Skeletal muscle satellite cell (primary cell): ENCODE measurements around the gene C4BPB.

Experiments
- H3K27me3 ChIP-seq: 2 replicates; pipeline ENCODE4 v1.7.0; 2013; ENCODE audit warnings: low read length; ENCODE audit not compliant: control insufficient read depth, insufficient read depth
- H3K36me3 ChIP-seq: 2 replicates; pipeline ENCODE4 v1.7.0; 2013; ENCODE audit warnings: mild to moderate bottlenecking, control low read depth, low read length; ENCODE audit not compliant: insufficient read depth
- H3K4me1 ChIP-seq: 2 replicates; pipeline ENCODE4 v1.7.0; 2013; ENCODE audit warnings: low read length; ENCODE audit not compliant: control insufficient read depth, insufficient read depth
- H3K4me2 ChIP-seq: 2 replicates; pipeline ENCODE4 v1.7.0; 2013; ENCODE audit warnings: mild to moderate bottlenecking, low read length
- H3K4me3 ChIP-seq: 2 replicates; pipeline ENCODE4 v1.7.0; 2013; ENCODE audit warnings: low read length
- H3K9ac ChIP-seq: 2 replicates; pipeline ENCODE4 v1.7.0; 2013; ENCODE audit warnings: mild to moderate bottlenecking, low read depth, low read length, moderate library complexity
- H3K9me3 ChIP-seq: replicated peaks from 2 replicates; pipeline ENCODE4 v1.7.0; 2013; ENCODE audit warnings: mild to moderate bottlenecking, control low read depth, low read length

C4BPB gene

DNA sequence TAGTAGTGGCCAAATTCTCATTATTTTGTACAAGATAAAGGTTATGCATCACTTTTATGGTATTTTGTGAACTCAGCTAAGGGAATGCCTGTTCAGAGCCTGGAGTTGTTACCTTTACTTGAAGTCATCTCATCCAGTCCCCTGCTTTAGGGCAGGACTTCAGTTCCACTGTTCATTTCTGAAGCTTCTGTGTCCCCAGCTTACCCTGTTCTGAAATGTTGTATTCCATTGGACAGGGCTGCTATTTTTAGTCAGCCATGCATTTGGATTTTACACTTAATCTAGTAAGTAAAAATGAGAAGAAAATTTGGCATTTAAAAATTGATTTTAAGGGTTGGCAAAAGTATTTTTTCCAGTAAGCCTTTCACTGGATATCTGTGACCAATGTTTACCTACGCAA lies 11.6 kb upstream of the C4BPB start:
- no peaks in the 10 kb centered on the region for H3K27me3 ChIP-seq
- H3K36me3 ChIP-seq: no peaks in the 10 kb centered on the region
- H3K4me2 ChIP-seq: no peak overlapping the region
- H3K9ac ChIP-seq: no peak overlapping the region
- H3K4me1 ChIP-seq: no peaks in the 10 kb centered on the region
- no peak overlapping the region for H3K4me3 ChIP-seq
- no peaks in the 10 kb centered on the region for H3K9me3 ChIP-seq

DNA sequence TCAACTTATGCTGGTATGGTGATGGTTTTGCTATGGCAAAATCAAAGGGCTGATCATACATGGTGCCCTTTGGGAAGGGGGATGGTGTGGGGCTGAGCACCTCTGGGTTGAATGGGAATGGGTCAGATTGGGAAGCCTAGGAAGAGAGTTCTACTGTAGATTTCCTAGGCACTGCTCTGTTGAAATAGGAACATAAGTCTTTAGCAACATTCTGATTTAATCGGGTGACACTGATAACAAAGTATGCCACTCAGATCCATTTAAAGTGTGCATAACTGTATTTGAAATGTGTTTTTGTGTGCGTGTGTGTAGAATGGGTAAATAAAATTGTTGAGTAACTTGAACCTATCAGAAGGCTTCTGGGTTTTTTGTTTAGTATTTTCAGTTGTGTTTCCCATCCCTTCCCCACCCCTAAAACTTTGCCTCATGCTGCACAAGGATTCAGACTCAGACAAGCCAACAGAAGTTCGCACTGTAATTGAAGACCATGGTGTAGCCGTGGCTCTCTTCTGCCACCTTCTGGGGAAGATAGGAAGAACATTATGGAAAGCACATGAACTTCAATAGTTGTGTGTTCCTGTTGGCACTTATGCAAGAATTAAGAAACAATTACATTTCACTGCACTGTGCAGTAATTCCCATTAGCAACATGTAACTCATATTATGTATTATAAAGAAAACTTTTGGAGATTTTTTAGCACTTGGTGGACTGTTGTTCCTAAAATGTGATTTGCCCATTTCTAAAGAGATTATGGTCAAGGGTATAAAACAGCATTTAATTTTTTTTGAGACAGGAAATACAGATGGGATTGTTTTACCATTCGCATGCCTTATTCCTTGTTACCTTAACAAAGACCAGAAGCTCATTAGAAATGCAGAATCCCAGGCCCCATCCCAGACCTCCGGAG lies 10.9 kb upstream of the C4BPB start:
- Histone ChIP-seq H3K4me3 (no peak overlapping the region), H3K36me3 (no peaks in the 10 kb centered on the region), H3K27me3 (no peaks in the 10 kb centered on the region), H3K9ac (no peak overlapping the region), H3K4me2 (no peak overlapping the region), H3K9me3 (no peaks in the 10 kb centered on the region), H3K4me1 (no peaks in the 10 kb centered on the region)

DNA sequence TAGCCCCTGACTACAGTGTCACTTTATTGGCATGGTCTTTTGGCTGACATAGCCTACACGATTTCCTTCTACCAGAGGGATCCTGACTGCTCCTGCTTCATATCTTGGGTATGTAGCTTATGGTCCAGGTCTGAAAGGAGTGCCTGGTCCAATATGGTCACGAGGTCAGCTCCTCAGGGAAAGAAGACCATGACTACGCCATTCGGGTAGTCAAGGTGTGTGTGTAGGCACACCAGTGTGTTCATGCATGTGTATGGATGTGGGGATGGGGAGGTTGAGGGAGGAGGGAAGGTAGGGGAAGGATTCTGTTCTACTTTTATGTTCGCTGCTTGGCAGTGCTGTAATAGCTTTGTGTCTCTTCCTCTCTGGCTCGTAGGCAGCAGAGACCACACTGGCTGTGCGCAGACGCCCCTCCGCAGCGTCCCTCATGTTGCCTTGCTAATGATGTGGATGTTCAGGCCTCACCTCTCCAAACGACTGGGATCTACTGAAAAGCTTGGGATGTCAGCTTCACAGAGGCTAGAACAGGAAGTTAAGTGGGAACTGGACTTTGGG lies 10.0 kb upstream of the C4BPB start:
- no peak overlapping the region for H3K4me3 ChIP-seq
- H3K36me3 ChIP-seq: no peaks in the 10 kb centered on the region
- no peak overlapping the region for H3K9ac ChIP-seq
- H3K4me1 ChIP-seq: no peaks in the 10 kb centered on the region
- no peaks in the 10 kb centered on the region for H3K9me3 ChIP-seq
- peaks cover under 1% of the 10 kb centered on the region for H3K27me3 ChIP-seq
- H3K4me2 ChIP-seq: no peak overlapping the region

DNA sequence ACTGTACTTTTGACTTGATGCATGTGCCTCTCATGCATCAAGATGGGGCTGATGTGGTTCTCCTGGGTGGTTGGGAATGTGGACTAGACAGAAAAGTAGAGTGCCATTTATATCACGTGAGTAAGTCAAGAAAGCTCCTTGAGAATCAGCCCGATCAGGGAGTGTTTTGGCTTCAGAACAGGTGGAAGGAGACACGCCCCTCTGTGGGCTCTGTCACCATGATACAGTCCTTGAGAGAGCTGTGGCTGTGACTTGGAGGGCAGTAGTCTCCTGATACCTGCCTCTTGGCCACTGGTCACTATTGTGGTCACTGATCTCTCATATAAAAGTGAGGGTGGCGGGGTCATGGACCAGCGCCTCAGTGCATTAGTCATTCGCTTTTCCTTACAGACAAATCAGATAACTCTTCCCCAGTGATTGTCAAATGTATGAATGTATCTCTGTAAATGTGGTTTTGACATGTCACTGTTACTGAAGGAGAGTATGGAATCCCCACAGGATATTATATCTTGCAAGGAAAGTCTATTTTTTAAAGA lies 8.9 kb upstream of the C4BPB start:
- Histone ChIP-seq H3K4me1 (no peaks in the 10 kb centered on the region), H3K36me3 (no peaks in the 10 kb centered on the region), H3K4me2 (no peak overlapping the region), H3K27me3 (peaks cover 9% of the 10 kb centered on the region), H3K9me3 (no peaks in the 10 kb centered on the region), H3K4me3 (no peak overlapping the region), H3K9ac (no peak overlapping the region)

DNA sequence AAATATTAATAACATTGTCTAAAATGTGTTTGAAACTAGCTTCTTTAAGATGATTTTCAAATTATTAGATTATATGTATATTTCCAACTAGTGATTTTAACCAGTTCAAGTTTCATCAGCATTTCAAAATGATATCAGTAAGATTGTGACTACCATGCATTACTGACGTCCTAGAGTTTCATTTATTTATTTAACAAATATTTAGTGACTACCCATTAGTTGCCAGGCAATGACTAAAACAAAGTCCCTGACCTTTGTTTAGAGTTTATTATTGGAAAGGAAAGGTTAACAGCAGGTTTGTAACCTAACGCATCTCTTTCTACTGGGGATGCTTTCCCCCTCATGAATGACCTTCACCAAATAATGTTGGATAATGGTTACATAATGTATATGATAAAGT lies 7.6 kb upstream of the C4BPB start:
- no peak overlapping the region for H3K9ac ChIP-seq
- H3K4me3 ChIP-seq: no peak overlapping the region
- H3K9me3 ChIP-seq: no peaks in the 10 kb centered on the region
- no peaks in the 10 kb centered on the region for H3K36me3 ChIP-seq
- H3K27me3 ChIP-seq: peaks cover 12% of the 10 kb centered on the region
- no peak overlapping the region for H3K4me2 ChIP-seq
- no peaks in the 10 kb centered on the region for H3K4me1 ChIP-seq

DNA sequence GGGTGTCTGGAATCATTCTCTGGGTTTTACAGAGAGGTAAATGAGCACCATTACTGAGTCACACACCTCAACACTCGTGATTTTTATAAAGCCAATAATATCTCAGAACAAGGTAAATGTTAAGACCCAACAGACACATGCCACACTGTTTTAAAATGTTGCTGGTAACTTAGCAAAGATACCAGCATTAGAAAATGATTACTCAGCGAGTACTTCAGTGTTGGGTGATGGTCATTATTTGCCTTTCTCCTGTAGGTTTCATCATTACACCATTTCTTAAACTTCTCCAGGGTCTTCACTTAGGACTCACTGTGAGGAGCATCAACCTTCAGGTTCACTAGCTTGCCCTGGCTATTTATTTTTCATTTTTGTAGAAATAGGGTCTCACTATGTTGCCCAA lies 6.9 kb upstream of the C4BPB start:
- no peak overlapping the region for H3K4me2 ChIP-seq
- H3K9me3 ChIP-seq: no peaks in the 10 kb centered on the region
- H3K36me3 ChIP-seq: no peaks in the 10 kb centered on the region
- H3K9ac ChIP-seq: no peak overlapping the region
- no peak overlapping the region for H3K4me3 ChIP-seq
- no peaks in the 10 kb centered on the region for H3K4me1 ChIP-seq
- peaks cover 13% of the 10 kb centered on the region for H3K27me3 ChIP-seq

DNA sequence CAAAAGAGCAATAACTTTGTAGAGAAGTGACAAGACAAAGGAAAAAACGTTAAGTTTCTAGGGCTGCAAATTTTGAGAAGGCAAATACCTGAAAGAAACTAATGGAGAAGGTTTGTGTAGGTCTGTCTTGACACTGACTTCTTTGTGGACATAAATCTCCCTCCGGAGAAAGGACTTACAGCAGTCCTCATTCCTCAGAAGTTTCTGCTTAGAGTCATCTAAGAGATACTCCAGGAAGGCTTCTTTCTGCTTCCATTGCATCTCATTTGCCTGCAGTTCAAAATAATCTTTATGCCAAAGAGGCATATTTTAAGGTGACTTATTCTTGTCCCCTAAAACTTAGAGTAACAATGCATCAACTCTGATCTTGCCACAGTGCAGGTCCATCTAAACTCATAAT lies 4.4 kb upstream of the C4BPB start:
- H3K4me2 ChIP-seq: no peak overlapping the region
- H3K9me3 ChIP-seq: no peaks in the 10 kb centered on the region
- no peak overlapping the region for H3K9ac ChIP-seq
- H3K4me1 ChIP-seq: no peaks in the 10 kb centered on the region
- no peaks in the 10 kb centered on the region for H3K36me3 ChIP-seq
- H3K27me3 ChIP-seq: peaks cover 16% of the 10 kb centered on the region
- no peak overlapping the region for H3K4me3 ChIP-seq

DNA sequence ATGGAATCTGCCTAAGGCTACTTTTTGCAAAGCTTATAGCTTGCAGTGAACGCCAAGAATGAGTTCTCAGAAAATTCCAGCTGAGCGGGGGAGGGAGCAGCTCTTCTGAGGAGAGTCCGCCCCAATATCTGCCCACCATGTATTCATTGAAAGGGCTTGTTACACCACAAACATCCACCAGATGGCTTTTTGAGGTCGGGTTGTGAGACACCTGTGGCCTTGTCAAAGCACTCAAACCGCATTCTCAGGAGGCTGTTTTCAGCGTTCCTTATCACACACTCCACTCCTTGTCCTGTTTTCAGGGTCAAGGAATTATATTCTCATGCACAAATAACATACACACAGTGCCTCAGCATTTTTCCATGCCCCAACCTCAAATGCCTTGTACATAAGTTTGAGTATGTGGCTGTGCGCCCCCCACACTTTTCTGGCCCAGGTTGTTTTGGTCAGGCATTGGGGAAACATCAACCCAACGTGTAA lies 3.9 kb upstream of the C4BPB start:
- Histone ChIP-seq H3K4me3 (no peak overlapping the region), H3K27me3 (peaks cover 21% of the 10 kb centered on the region), H3K9ac (no peak overlapping the region), H3K4me1 (no peaks in the 10 kb centered on the region), H3K36me3 (no peaks in the 10 kb centered on the region), H3K4me2 (no peak overlapping the region), H3K9me3 (no peaks in the 10 kb centered on the region)

DNA sequence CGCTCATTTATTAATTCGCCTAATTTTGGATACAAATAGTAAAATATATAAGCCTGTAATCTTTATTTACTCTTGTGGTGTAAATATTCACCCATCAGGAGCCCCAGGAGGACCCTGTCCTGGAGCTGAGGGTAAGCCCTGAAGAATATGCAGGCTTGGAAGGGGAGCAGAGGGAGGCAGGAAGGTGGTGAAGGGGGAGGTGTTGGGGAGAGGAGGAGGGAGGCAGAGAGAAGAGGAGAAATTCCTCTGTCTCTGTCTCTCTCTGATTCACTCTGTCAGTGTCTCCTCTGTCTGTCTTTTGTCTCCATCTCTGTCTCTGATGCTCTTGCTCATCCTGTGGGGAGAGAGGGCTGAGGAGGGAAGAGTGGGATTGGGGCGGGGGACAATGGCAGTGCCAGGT lies 2.8 kb upstream of the C4BPB start:
- Histone ChIP-seq H3K27me3 (peaks cover 26% of the 10 kb centered on the region), H3K9ac (no peak overlapping the region), H3K36me3 (no peaks in the 10 kb centered on the region), H3K4me2 (no peak overlapping the region), H3K4me1 (no peaks in the 10 kb centered on the region), H3K9me3 (no peaks in the 10 kb centered on the region), H3K4me3 (no peak overlapping the region)

DNA sequence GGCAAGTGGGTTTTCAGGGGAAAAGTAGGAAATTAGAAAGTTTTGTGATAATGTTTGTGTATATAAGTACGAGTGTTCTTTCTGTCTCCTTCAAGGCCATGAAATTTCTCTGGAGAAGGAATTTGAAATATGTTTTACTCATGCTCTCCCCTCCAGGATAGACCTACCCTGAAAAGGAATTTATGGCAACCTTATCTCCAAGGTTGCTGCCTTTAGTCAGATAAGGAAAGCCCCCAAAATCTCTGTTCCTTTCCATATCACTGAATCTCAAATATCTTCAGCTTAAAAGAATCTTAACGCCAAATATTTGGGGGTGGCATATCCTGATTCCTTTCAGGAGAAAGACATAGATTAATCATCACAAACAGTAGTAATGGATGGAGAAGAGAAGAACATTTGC lies 499 bp upstream of the C4BPB start:
- Histone ChIP-seq H3K27me3 (peaks cover 36% of the 10 kb centered on the region), H3K4me3 (no peak overlapping the region), H3K4me2 (no peak overlapping the region), H3K9ac (no peak overlapping the region), H3K9me3 (no peaks in the 10 kb centered on the region), H3K36me3 (no peaks in the 10 kb centered on the region), H3K4me1 (no peaks in the 10 kb centered on the region)

DNA sequence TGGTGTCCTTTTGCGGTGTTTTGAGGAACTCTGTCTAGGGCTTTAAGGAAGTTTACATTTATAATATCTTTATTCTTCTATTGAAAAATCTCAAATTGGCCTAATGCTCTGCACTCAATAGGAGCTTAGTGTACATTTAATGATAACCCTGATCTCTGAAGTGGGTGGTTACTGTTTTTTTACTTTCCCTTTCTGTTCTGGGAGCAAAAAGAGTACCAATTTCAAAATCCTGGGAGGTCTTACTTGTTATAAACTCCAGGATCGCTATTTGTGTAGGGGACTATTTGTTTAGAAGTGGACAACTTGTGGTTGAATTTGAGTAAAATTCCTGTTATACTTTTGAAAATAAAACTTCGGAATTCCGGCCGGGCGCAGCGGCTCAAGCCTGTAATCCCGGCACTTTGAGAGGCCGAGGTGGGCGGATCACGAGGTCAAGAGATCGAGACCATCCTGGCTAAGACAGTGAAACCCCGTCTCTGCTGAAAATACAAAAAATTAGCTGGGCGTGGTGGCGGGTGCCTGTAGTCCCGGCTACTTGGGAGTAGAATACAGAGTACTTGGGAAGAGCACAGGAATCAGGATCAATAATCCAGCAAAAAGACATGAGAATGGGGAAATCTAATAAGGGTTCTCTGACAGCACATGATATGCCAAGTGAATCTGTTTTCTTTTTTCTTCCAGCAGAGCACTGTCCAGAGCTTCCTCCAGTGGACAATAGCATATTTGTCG lies 1.1 kb downstream of the C4BPB start:
- Histone ChIP-seq H3K4me2 (no peak overlapping the region), H3K4me1 (no peaks in the 10 kb centered on the region), H3K4me3 (no peak overlapping the region), H3K36me3 (no peaks in the 10 kb centered on the region), H3K27me3 (peaks cover 27% of the 10 kb centered on the region), H3K9me3 (no peaks in the 10 kb centered on the region), H3K9ac (no peak overlapping the region)
